NT2/D1 (cell line): ENCODE data around the gene PHACTR1.

Experiments
- SUZ12 ChIP-seq: IDR thresholded peaks from 2 replicates; pipeline ENCODE4 v1.6.1; 2011; ENCODE audit not compliant: insufficient read length, insufficient read depth; ENCODE audit errors: extremely low read depth
- YY1 ChIP-seq: IDR thresholded peaks from 2 replicates; pipeline ENCODE4 v1.6.1; 2011; ENCODE audit not compliant: insufficient read length, insufficient read depth
- ZNF274 ChIP-seq: IDR thresholded peaks from 2 replicates; pipeline ENCODE4 v1.6.1; 2011; ENCODE audit warnings: mild to moderate bottlenecking, low read depth, low read length

GRCh38 chr6:12992770-12993169, 276.2 kb downstream of the PHACTR1 start:
- no peak for TF ChIP-seq YY1
- no peak for TF ChIP-seq ZNF274
- no peak for TF ChIP-seq SUZ12
